GM19193 (cell line): ENCODE data around the gene FKTN.

Source experiments
- POLR2A ChIP-seq: IDR thresholded peaks from 4 replicates; pipeline ENCODE4 v1.6.1; 2011; ENCODE audit not compliant: insufficient read depth, insufficient read length; ENCODE audit errors: extremely low read depth

The FKTN gene

DNA sequence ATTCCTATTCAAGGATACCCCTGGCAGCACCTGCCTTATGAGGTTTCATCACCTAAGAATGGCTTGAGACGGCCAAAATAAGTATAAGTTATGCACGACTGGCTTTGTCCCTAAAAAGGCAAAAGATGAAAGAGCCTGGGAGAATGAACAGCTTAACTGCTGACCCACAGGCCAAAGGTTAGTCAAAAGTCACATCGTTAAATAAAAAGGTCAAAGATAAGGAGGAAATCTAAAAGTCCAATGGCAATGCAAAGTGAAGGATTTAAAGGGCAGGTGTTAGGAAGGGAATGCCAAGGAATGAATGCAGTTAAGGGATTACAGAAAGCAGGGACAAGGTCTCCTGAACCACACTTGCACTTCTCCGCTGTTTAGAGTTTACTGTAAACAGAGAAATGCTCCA, 109.9 kb downstream of the FKTN start:
- TF ChIP-seq POLR2A, result no peak

- TF ChIP-seq POLR2A, result no peak
Measured at GRCh38 chr9:105670315-105670714, 112.4 kb downstream of the FKTN start.

GRCh38 chr9:105670775-105671174, 112.8 kb downstream of the FKTN start:
- TF ChIP-seq POLR2A, result no peak

DNA sequence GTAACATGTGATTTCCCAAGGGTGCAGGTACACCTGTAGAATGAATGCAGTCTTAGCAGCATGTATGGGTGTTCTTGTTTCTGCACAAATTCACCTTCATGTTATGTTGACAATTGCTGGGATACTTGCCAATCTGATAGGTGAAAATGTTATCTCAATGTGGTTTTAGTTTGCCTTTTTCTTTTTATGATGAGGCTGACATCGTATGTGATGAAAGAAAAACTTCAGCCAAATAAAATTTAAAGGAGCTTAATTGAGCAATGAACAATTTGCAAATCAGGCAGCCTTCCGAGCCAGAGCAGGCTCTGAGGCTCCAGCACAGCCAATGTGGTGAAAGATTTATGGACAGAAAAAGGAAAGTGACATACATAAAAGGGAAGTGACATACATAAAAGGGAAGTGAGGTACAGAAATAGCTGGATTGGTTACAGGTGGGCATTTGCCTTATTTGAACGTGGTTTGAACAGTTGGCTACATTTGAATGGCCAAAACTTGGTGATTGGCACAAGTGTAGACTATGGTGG, 114.8 kb downstream of the FKTN start:
- TF ChIP-seq POLR2A, result no peak

DNA sequence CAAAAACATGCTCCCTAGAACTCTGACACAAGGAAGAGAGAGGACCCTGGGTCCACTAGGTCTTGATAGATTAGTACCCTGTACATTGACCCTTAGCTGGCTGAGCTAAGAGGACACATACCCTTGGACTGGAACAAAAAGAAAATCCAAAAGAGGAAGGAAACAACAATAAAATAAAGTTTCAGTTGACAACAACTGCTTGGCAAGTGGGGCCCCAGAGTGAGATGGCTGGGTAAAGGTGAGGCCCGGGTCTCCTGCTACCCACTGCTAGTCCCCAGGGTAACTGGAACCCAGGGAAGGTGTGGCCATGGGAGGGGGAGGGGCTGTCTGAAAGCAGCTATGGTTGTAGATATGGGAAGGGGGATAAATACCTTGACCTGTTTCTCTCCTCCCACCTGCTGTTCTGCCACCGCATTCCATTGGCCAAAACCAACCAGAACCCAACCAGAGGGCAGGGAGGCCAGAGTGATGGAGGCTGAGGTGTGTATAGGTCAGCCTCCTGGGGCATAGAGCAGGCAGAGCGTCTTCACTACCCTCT, 116.0 kb downstream of the FKTN start:
- no peak for TF ChIP-seq POLR2A

DNA sequence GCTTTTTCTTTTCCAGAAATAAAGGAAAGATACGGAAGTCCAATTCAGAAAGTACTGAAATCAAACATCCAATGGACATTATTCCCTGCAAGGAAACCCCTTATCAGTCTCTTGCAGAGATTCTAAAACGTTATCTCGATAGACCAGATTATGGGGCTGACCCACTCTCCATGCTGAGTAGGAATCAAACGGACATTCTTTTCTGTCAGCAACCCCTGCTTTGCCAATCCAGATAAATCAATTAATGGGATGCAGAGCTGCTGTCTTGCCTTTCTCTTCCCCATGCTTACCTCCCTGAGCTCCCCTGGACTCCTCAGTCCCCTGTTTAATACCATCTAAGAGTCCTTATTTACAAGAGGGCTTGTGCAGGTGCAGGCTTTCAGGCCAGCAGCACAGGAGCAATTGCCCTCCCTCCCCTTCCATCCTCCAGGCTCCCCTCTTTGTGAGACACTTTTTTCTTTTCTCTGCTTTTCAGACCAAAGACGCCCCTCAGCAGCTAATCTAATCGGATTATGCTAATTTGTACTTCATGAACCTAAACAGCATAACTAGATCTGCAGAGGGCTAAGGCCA, 118.5 kb downstream of the FKTN start:
- no peak for TF ChIP-seq POLR2A

GRCh38 chr9:105678163-105678562, 120.2 kb downstream of the FKTN start:
- no peak for TF ChIP-seq POLR2A

- no peak for TF ChIP-seq POLR2A
Measured at GRCh38 chr9:105678781-105679180, 120.8 kb downstream of the FKTN start.

DNA sequence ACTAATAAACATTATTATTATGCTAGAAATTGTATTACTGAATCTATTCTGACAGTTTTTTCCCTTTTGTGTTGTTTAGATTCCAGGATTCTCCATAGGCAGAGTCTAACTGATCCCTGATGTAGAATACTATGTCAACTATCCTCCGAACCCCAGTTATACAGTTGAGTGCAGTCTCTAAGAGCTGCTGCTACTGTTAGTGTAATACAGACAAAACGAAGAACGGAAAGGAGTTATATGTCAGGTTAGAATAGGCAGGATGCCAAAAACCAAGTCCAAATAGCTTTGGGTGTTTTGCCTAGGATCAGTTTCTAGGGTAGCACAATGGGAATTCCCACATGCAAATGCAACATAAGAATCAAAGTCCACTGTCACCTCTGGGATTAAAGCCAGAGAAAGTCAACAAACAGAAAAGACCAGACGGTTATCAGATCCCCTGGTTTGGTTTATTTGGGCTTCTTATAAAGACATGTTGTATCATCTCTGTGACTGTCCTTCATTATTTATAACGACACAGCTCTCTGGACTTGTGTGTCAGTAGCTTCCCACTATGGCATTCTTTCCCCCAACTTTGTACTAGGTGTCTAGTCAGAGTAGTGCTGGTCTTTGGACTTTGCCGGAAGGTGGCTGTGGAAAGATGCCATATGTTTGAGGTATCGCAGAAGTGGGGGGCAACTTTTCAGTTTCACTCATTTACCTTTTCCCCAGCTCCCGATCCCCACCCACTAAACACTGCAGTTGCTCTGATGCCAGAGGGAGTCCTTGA, 121.5 kb downstream of the FKTN start:
- no peak for TF ChIP-seq POLR2A

DNA sequence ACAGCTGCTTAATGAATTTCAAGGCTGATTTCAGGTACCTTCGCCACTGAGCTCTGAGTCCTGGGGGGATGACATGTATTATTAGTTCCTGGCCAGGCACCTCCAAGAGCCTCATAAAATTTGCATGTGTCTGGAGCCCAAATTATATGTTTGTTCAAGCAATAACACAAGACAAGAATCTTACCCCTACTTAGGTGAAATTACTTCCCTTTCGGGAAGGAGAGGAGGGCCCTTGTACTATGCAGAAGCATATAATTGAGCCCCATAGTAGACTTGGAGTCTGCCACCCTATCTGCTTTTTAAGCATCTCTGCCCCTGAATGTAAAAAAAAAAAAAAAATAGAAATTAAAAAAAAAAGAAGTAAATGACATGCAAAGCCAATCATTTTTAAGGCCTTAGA, 123.4 kb downstream of the FKTN start:
- no peak for TF ChIP-seq POLR2A

DNA sequence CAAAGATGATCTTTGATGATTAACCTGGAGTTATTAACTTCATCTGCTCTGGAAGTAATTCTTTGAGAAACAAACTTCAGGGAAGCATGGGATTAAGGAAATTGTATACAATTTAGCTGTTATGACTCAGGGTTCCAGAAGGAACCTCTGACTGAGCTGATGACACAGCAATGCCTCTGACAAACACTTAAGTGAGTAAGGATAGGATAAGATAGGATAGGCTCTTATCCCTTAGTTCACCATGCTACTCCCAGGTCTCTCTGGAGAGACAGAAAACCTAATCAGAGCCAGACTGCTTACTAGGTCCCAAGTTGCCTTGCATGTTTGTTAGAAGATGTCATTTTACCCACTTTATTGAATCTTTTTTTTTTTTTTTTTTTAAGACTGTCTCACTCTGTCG, 123.8 kb downstream of the FKTN start:
- TF ChIP-seq POLR2A, result no peak

DNA sequence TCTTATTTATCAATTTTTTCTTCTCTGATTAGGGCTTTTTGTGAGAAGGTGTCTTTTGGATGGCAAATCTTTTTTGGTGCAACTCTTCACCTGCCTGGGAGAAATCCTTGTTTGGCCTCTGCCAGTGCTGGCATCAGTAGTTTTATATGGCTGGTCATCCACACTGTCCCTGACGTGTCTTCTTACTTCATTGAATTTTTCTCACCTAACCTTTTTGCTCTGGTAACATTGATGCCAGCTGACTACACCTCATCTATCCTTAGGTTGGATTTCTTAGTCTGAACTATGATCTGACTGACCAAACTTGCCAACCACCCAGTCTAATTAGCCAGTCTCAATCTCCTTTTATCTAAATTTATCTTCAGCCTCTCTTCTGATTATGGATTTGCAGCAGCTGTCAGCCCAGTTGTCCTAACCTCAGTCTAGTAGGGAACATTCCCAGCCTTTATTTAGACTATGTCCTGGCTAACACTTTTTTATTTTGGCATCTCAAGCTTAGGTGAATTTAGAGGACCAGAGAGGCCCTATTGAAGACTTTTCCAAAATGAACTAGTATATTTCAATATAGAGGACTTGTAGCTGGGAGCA, 125.9 kb downstream of the FKTN start:
- TF ChIP-seq POLR2A, result no peak

- no peak for TF ChIP-seq POLR2A
Measured at GRCh38 chr9:105686936-105687335, 129.0 kb downstream of the FKTN start.
